Hepatic stellate cell (primary cell): ENCODE results near the gene SOX30.
"Not testable (repeated sequence)": the region's sequence is repeated elsewhere in the genome, so short reads cannot be mapped to it uniquely, and the experiment has no call there.

Experiments
- DNase-seq: peaks from one replicate; pipeline ENCODE4 v3.0.0; 2011; ENCODE audit warnings: low spot score

The SOX30 gene

DNA sequence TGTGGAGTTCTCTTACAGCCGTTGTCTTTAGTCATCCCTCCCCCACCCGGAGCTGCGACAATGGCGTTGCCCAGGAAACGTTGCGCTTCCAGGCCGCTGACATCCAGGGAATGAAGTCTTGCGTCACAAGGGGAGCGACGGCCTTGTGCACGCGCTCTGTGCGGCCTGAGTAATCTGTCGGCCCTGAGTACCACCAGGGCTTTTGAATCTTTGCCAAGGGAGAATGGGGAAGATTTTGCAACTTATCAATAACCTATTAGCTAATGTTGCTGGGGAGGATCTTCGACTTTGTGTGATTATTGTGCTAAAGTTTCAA, at the start of gene SOX30:
SOX30 (minus strand) TSS at position 62 of the 316 bp plus-strand sequence. CDS start 360 bp downstream, outside the sequence.
- no peak for DNase-seq

GRCh38 chr5:157698674-157699073, 46.4 kb upstream of the SOX30 start:
- DNase-seq: not testable (repeated sequence)

DNA sequence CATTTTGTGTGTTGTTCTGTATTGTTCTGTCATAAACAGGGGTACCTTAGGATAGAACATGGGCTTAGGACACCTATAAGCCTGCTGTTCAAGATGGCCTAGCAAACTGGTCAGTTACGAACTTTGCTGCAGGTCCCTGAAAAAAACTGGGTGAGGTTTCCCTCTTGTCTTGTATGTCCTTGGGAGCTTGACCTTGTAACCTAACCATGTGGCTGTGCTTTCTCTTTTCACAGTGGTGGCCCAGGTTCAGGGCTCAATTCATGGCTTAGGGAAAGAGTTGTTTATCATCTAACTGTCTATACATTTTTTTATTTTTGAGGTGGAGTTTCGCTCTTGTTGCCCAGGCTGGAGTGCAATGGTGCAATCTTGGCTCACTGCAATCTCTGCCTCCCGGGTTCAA, 43.9 kb upstream of the SOX30 start:
- not testable (repeated sequence) for DNase-seq

GRCh38 chr5:157693816-157694215, 41.6 kb upstream of the SOX30 start:
- not testable (repeated sequence) for DNase-seq

- no peak for DNase-seq
Observed at GRCh38 chr5:157690690-157691433, 38.6 kb upstream of the SOX30 start.

DNA sequence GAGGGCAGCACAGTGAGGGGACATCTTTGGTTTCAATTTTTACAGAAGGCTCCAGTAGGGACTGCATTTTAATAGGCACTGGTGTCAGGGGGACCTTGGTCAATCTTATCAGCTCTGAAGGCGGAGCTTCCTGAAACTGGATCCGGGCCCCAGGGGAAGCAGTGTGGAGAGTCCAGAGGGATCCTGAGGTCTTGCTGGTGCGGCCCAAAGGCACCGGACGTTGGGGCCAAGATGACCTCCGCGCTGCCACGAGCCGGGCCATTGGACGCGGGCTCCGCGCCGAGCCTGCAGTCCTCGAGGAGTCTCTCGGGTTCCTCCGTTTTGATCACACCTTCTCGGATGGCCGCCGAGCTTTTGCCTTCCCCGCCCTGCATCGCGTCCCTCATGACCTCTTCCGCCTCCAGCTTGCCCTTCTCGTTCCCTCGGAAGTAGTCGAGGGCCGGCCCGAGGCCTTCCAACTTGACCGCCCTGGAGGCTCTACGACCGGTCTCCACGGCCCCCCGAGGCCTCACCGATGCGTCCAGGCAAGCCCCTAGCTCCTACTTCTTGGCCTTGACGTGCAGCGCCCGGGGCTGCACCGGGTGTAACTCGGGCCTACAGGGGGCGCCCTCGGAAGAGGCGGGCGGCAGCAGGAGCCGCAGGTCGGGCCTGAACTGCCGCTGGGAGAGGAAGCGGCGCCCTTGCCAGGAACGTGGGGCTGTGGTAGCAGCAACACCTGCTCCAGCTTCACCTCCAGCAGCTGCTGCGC, 37.9 kb upstream of the SOX30 start:
- DNase-seq: no peak

DNA sequence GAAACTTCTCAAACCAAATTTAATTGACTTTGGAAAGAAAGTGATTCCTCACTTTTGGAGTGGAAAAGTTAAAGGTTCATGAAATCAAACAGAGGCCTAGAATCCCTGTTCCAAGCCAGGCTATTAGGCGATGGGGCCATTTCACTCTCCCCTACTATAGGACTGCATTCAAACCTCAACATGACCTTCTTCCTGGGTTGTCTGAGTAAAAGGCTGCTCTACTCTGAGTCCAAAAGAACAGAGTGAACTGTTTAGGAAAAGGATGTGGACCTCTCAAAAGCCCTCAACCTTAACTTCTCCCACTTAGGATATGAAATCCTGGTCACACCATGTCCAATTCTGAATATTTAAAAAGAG, 34.9 kb upstream of the SOX30 start:
- no peak for DNase-seq

DNA sequence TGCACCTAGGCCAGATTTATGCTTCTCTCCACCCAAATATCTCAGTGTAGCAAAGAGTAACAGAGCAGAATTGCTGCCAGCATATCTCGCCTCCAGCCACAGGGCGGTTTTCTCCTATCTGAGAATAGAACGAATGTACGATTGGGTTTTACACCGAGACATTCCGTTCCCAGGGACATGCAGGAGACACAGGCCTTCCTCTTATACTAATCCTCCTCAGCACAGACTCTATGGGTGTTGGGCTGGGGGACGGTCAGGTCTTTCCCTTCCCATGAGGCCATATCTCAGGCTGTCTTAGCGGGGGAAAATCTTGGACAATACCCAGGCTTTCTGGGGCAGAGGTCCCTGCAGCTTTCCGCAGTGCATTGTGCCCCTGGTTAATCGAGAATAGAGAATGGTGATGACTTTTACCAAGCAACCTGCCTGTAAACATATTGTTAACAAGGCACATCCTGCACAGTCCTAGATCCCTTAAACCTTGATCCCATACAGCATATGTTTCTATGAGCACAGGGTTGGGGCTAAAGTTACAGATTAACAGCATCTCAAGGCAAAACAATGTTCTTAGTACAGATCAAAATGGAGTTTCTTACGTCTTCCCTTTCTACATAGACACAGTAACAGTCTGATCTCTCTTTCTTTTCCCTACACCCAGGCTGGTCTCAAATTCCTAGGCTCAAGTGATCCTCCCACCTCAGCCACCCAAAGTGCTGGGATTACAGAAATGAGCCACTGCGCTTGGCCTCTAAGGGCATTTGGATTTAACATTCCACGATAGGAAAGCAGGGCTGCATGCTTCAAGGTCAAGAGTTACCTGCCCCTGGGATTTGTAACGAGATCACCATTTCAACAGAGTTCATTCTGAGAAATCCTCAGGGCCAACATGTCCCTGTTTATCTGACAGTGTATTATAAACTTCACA, 34.3 kb upstream of the SOX30 start:
- not testable (repeated sequence) for DNase-seq

DNA sequence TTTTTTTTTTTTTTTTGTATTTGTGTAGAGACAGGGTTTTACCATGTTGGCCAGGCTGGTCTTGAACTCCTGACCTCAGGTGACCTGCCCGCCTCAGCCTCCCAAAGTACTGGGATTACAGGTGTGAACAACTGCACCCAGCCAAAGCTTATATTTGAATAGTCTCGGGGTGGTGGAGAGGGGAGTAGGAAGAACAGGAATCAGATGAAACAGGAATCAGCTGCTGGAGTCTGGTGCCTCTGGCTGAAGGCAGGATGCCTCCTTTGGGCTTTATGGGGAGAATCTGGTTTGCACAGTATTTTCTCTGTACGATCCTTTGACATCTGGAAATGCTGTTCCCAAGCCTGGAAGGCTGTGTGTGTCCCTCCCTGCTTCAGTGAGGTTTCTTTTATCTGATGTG, 30.0 kb upstream of the SOX30 start:
- no peak for DNase-seq

DNA sequence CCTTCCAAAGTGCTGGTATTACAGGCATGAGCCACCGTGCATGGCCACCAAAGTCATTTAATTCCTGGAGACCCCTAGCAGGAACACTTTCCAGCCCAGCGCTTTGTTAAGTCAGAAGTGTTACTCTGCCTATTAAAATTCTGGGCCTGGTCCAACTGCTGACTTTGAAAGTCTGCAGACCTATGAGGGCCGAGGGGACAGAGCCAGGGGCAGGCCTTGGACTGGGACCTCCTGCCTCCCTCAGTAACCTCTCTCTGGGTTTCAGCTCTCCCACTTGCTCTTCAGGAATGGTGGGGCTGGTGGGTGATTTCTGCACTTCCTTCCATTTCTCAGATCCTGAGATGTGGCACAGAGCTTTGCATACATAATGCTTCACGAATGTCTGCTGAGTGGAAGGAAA, 28.8 kb upstream of the SOX30 start:
- no peak for DNase-seq

DNA sequence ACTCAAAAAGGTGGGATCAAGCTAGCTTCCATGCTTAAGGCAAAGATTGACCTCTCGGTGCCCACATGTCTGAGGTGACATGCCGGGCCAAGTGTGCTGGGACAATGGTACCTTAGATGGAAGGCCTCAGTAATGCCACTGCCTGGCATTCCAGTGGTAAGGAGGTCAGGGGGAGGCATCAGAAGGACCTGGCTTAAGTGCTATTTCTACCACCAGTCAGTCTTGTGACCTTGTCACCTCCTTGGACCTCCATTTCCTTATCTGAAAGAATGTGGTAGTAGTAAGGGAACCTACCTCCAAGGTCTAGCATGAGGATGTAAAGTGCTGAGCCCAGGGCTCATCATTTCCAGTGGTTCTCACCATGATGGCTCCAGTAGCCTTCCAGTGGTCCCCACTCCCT, 28.0 kb upstream of the SOX30 start:
- DNase-seq: no peak

- DNase-seq: no peak
Observed at GRCh38 chr5:157679801-157680200, 27.6 kb upstream of the SOX30 start.

GRCh38 chr5:157677931-157678330, 25.7 kb upstream of the SOX30 start:
- no peak for DNase-seq

GRCh38 chr5:157674351-157674750, 22.1 kb upstream of the SOX30 start:
- DNase-seq: not testable (repeated sequence)

- DNase-seq: no peak
Observed at GRCh38 chr5:157672976-157673375, 20.7 kb upstream of the SOX30 start.

DNA sequence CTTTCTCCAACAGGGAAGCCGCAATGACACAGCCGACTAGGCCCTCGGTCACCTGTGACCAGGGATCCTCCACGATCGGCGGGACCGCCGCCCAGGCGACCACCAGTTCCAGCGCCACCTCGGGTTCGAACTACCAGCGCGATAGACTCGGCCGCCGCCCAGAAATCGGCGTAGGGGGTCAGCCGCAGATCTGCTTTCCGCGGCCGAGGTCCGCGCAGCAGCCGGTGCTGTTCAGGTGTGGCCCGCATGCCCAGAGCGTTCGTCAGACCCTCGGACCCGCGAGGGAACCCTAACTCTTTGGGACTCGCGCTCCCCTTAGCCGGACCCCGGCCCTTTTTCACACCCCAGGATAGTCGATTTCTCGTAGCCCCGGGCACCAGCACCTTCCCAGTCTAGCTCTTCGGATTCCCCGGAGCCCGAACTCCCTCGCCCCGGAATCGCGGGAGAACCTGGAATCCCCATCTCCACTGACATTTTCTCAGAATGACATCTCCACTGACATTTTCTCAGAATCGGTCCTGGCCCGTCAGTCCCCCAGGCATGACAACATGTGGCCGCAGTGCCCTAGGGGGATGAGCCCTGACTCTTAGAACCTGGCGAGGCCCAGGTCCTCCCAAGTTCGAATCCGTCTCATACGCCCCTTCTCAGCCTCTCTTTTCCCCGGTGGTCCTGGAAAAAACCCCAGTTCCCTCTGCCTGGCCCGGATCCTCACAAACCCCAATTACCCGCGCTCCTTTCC, 19.5 kb upstream of the SOX30 start:
- DNase-seq: no peak

- peak; percentile 44 for DNase-seq
Observed at GRCh38 chr5:157670662-157671591, 18.7 kb upstream of the SOX30 start, which contains the start of gene C5orf52. Gene C5orf52, plus strand, starts transcription at chr5:157671533. Its CDS starts 82 bp downstream, at chr5:157671615.

DNA sequence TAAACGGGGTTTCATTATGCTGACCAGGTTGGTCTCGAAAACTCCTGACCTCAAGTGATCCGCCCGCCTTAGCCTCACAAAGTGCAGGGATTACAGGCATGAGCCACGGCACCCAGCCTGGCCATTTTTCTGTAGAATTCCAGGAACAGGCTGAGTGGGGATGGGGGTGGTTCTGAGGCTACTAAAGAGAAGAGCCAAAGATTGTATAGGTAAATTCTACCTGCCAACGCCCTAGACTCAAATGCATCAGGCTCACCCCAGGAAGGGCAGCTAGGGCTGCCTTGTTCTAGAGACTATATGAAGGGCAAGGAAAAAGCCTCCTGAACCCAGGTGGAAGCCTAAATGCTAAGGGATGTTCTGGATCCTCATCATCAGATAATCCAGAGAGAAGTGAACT, 17.5 kb upstream of the SOX30 start:
- DNase-seq: no peak

DNA sequence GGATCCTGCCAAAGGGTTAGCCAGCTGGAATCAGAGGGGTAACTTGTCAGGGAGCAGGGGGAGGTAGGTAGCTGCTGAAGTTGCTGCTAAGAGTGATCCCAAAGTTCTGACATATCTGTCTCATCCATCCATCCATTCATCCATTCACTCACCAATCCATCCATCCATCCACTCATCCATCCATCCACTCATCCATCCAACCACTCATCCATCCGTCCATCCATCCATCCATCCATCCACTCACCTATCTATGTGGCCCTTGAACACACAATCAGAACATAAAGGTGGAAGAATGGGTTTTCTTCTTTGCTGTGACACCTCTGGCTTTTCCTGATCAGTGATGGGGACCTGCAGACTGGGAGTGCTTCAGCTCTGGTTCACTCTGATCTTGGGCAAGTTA, 16.1 kb upstream of the SOX30 start:
- DNase-seq: no peak

DNA sequence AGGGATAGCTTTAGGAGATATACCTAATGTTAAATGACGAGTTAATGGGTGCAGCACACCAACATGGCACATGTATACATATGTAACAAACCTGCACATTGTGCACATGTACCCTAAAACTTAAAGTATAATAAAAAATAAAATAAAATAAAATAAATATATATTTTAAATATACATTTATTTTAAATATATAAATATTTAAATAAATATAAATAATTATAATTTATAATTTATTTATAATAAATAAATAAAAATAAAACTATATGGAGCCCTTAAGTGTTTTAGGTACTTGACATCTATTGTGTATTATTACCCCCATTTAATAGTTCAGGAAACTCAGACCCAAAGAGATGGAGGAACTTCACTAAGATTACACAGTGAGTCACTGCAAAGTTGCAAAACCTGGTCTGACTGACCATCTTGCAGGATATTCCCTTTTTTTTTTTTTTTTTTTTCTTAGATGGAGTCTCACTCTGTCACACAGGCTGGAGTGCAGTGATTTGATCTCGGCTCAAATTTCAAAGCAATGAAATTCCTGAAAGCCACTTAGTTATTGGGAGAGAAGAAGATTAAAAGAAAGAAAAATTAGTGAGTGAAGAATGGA, 13.3 kb upstream of the SOX30 start:
- DNase-seq: peak; percentile 80
